Measurements from ENCODE around the gene ZFR.
"Not testable (repeated sequence)": the region's sequence is repeated elsewhere in the genome, so short reads cannot be mapped to it uniquely, and the experiment has no call there.

The ZFR gene

GRCh38 chr5:32452316-32452715 is 7.8 kb upstream of the ZFR start:
- not testable (repeated sequence) for DNase-seq (ENCODE audit: low read depth in 3 of 3)

GRCh38 chr5:32450952-32451351 is 6.4 kb upstream of the ZFR start:
- DNase-seq (ENCODE audit: low read depth in 3 of 3), result no peak

- DNase-seq (ENCODE audit: low read depth in 3 of 3), result no peak
Measured at GRCh38 chr5:32449262-32449661, 4.7 kb upstream of the ZFR start.

- DNase-seq (ENCODE audit: low read depth in 3 of 3), result no peak
Measured at GRCh38 chr5:32446630-32447029, 2.1 kb upstream of the ZFR start.

GRCh38 chr5:32445831-32446614 is 1.5 kb upstream of the ZFR start:
- DNase-seq (ENCODE audit: low read depth in 3 of 3), result no peak

GRCh38 chr5:32445287-32445758 is 783 bp upstream of the ZFR start:
- DNase-seq (ENCODE audit: low read depth in 3 of 3), result no peak

GRCh38 chr5:32443541-32444430 is 754 bp downstream of the ZFR start:
- DNase-seq (ENCODE audit: low read depth in 3 of 3), result peak; percentile 20 to 36 (median 22)

GRCh38 chr5:32443145-32443540 is 1.4 kb downstream of the ZFR start:
- peak in 1 of 3 experiments; percentile 24 for DNase-seq (ENCODE audit: low read depth in 3 of 3)

GRCh38 chr5:32439086-32439642 is 5.4 kb downstream of the ZFR start:
- DNase-seq (ENCODE audit: low read depth in 3 of 3), result no peak

GRCh38 chr5:32436553-32437242 is 7.8 kb downstream of the ZFR start:
- no peak for DNase-seq (ENCODE audit: low read depth in 3 of 3)

- DNase-seq (ENCODE audit: low read depth in 3 of 3), result no peak
Measured at GRCh38 chr5:32435383-32435782, 9.2 kb downstream of the ZFR start.

- DNase-seq (ENCODE audit: low read depth in 3 of 3), result no peak
Measured at GRCh38 chr5:32434221-32434620, 10.3 kb downstream of the ZFR start.

- no peak for DNase-seq (ENCODE audit: low read depth in 3 of 3)
Measured at GRCh38 chr5:32432633-32433032, 11.9 kb downstream of the ZFR start.

GRCh38 chr5:32430825-32431224 is 13.7 kb downstream of the ZFR start:
- DNase-seq (ENCODE audit: low read depth in 3 of 3), result not testable (repeated sequence)

GRCh38 chr5:32428426-32428825 is 16.1 kb downstream of the ZFR start:
- DNase-seq (ENCODE audit: low read depth in 3 of 3), result no peak

- DNase-seq (ENCODE audit: low read depth in 3 of 3), result no peak
Measured at GRCh38 chr5:32426440-32427151, 17.9 kb downstream of the ZFR start.

- no peak for DNase-seq (ENCODE audit: low read depth in 3 of 3)
Measured at GRCh38 chr5:32422697-32423096, 21.8 kb downstream of the ZFR start.

GRCh38 chr5:32421075-32421474 is 23.5 kb downstream of the ZFR start:
- DNase-seq (ENCODE audit: low read depth in 3 of 3), result no peak

GRCh38 chr5:32420506-32420905 is 24.0 kb downstream of the ZFR start:
- no peak for DNase-seq (ENCODE audit: low read depth in 3 of 3)

GRCh38 chr5:32419791-32420190 is 24.7 kb downstream of the ZFR start:
- no peak for DNase-seq (ENCODE audit: low read depth in 3 of 3)
